NT2/D1 (cell line): Measurements from ENCODE around the gene NECTIN1.

ENCODE experiments used
- YY1 ChIP-seq: IDR thresholded peaks from 2 replicates; pipeline ENCODE4 v1.6.1; 2011; ENCODE audit not compliant: insufficient read length, insufficient read depth
- ZNF274 ChIP-seq: IDR thresholded peaks from 2 replicates; pipeline ENCODE4 v1.6.1; 2011; ENCODE audit warnings: mild to moderate bottlenecking, low read depth, low read length

DNA sequence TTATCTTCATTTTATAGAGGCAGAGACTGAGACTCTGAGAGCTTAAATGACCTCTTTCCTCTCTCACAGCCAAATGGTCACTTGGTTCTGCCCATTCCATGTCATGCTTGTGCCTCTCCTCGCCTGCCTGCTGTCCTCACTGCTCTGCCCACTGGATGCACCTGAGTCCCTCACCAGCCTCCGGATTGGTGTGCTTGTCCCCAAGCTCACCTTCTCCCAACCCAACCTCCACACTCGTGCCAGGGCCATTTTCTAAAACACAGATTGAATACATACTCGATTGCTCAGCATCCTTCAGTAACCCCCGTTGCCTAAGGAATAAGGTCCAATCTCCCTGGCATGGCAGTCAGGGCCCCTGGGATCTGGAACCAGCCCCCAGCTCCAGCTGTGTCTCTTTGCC, 28.4 kb upstream of the NECTIN1 start:
- no peak for TF ChIP-seq YY1
- TF ChIP-seq ZNF274 = no peak
